Keratinocyte (primary cell): ENCODE data around the gene RFPL2. TPM values are rescaled to one million over a fixed set of nuclear protein-coding genes. Genes with fewer than 3 reads are reported as not detected.

ENCODE experiments used
- DNase-seq: peaks from one replicate; pipeline ENCODE4 v3.0.0-alpha.2; 2011; ENCODE audit warnings: low read depth, missing footprints, low spot score
- FAIRE-seq: peaks from 2 replicates; lab custom pipeline; 2011; peaks lifted over from hg19 to GRCh38; lab: Jason Lieb, UNC
- H2AFZ ChIP-seq: 2 replicates; pipeline ENCODE4 v1.6.0; 2012; ENCODE audit warnings: low read length, control low read depth, inconsistent platforms; ENCODE audit not compliant: control insufficient read depth
- H3K27ac ChIP-seq: 2 replicates; pipeline ENCODE4 v1.5.1; 2011; ENCODE audit warnings: low read length; ENCODE audit not compliant: control insufficient read depth, insufficient read depth
- H3K27me3 ChIP-seq: 3 replicates; pipeline ENCODE4 v1.6.0; 2011; ENCODE audit warnings: low read length; ENCODE audit not compliant: control insufficient read depth, insufficient read depth; ENCODE audit errors: extremely low read depth
- H3K36me3 ChIP-seq, 2 experiments: 2 replicates in 1 of 2; 3 replicates in 1 of 2; pipeline ENCODE4 v1.5.1; 2011; ENCODE audit warnings: low read length in 2 of 2, mild to moderate bottlenecking in 1 of 2; ENCODE audit not compliant: control insufficient read depth in 2 of 2, insufficient read depth in 2 of 2; ENCODE audit errors: extremely low read depth in 1 of 2
- H3K4me1 ChIP-seq: 3 replicates; pipeline ENCODE4 v1.5.1; 2011; ENCODE audit warnings: low read length; ENCODE audit not compliant: control insufficient read depth, insufficient read depth; ENCODE audit errors: extremely low read depth
- H3K4me2 ChIP-seq: 3 replicates; pipeline ENCODE4 v1.6.0; 2011; ENCODE audit warnings: low read depth, low read length; ENCODE audit not compliant: control insufficient read depth, insufficient read depth; ENCODE audit errors: extremely low read depth
- H3K4me3 ChIP-seq, 3 experiments: fragments of 200-600 bp in 1 of 3; sonication (generic) in 1 of 3; 2 replicates in 2 of 3; 3 replicates in 1 of 3; pipeline ENCODE4 v1.5.1; 2011 to 2016; ENCODE audit warnings: low read length in 3 of 3, mild to moderate bottlenecking in 3 of 3, control low read depth in 2 of 3, inconsistent platforms in 1 of 3, low read depth in 1 of 3, mixed read lengths in 1 of 3, mixed run types in 1 of 3, moderate library complexity in 1 of 3; ENCODE audit not compliant: control insufficient read depth in 2 of 3, insufficient read depth in 2 of 3; ENCODE audit errors: extremely low read depth in 1 of 3
- H3K79me2 ChIP-seq: 2 replicates; pipeline ENCODE4 v1.6.0; 2012; ENCODE audit warnings: low read length; ENCODE audit not compliant: control insufficient read depth, insufficient read depth
- H3K9ac ChIP-seq: 3 replicates; pipeline ENCODE4 v1.6.0; 2011; ENCODE audit warnings: low read length; ENCODE audit not compliant: control insufficient read depth, insufficient read depth; ENCODE audit errors: extremely low read depth
- H3K9me1 ChIP-seq: 3 replicates; pipeline ENCODE4 v1.6.0; 2011; ENCODE audit warnings: low read length; ENCODE audit not compliant: control insufficient read depth, insufficient read depth; ENCODE audit errors: extremely low read depth
- H3K9me3 ChIP-seq: 2 replicates; pipeline ENCODE4 v1.5.1; 2012; ENCODE audit warnings: low read depth, low read length; ENCODE audit not compliant: control insufficient read depth
- H4K20me1 ChIP-seq: 3 replicates; pipeline ENCODE4 v1.6.0; 2011; ENCODE audit warnings: low read length; ENCODE audit not compliant: control insufficient read depth, insufficient read depth; ENCODE audit errors: extremely low read depth
- CTCF ChIP-seq, 3 experiments: IDR thresholded peaks in 1 of 3; conservative IDR thresholded peaks in 1 of 3; optimal IDR thresholded peaks in 1 of 3; 2 replicates in 2 of 3; 3 replicates in 1 of 3; pipeline versions ENCODE3 to v1.5.1; 2011; ENCODE audit warnings: low read length in 3 of 3, mild to moderate bottlenecking in 3 of 3, moderate library complexity in 2 of 3, control low read depth in 1 of 3, inconsistent platforms in 1 of 3; ENCODE audit not compliant: insufficient read depth in 2 of 3; ENCODE audit errors: extremely low read depth in 1 of 3
- EZH2 ChIP-seq: IDR thresholded peaks from one replicate; pipeline ENCODE4 v1.6.1; 2012; ENCODE audit warnings: inconsistent platforms, mild to moderate bottlenecking, low read length, moderate library complexity
- dilution Hi-C: fragments of 300-500 bp; cut with MboI; formaldehyde crosslinking; loops from one replicate; pipeline ENCODE4 v1.7.0; 2020; ENCODE audit warnings: low sequenced_read_pairs; ENCODE audit not compliant: extremely low pct_ligation_motif_present
- polyA plus RNA-seq, 5 experiments: library from polyadenylated mRNA; depleted of rRNA in 3 of 5; stranded (reverse) in 3 of 5; stranded (forward) in 1 of 5; unstranded in 1 of 5; fragments of >200 nt; gene quantifications; 1 replicate in 1 of 5; 2 replicates in 3 of 5; 3 replicates in 1 of 5; pipeline versions ENCODE4 v1.2.1 to v1.2.3, GENCODE V29; 2011 to 2012; ENCODE audit warnings: missing spikeins in 2 of 5, low read depth in 1 of 5, low replicate concordance in 1 of 5

The RFPL2 gene
- polyA plus RNA-seq, 1 donor (not counting 4 experiments of a cell fraction or from before 2014, with no cell fraction given): not detected

DNA sequence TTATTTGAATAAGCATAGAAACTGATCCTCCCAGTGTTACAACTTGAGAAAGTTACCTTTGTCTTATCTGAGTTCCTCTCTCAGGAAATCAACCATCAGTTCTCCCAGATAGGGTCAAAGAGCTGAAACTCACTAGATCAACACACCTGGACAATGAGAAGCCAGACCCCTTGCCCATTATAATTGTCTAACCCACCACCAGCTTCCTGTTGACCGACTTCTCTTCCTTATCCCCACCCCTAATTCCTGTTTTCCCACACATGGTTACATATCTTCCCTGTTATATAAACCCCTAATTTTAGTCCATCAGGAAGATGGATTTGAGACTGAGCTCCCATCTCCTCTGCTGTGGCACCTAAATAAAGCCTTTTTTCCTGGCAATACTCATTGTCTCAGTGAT lies 43.4 kb upstream of the RFPL2 start:
- H3K4me2 ChIP-seq: no peak overlapping the region
- no peak for TF ChIP-seq EZH2
- no peak for TF ChIP-seq CTCF (optimal IDR thresholded peaks at IDR 0.05 in 1 of 3, IDR thresholded peaks at IDR 0.05 in 1 of 3, conservative IDR thresholded peaks at IDR 0.05 in 1 of 3; ENCODE audit: extremely low read depth in 1 of 3, insufficient read depth in 2 of 3, low read length in 3 of 3)
- no peak overlapping the region for H3K4me3 ChIP-seq
- H4K20me1 ChIP-seq: no peaks in the 10 kb centered on the region
- no peaks in the 10 kb centered on the region for H3K9me3 ChIP-seq
- no peaks in the 10 kb centered on the region for H3K4me1 ChIP-seq
- H3K79me2 ChIP-seq: no peaks in the 10 kb centered on the region
- no peaks in the 10 kb centered on the region for H3K9me1 ChIP-seq
- no peaks in the 10 kb centered on the region for H3K36me3 ChIP-seq
- no peak overlapping the region for H2AFZ ChIP-seq
- no peak for FAIRE-seq
- dilution Hi-C loops: no loop called here
- H3K27ac ChIP-seq: no peak overlapping the region
- no peaks in the 10 kb centered on the region for H3K27me3 ChIP-seq
- H3K9ac ChIP-seq: no peak overlapping the region
- DNase-seq: no peak

GRCh38 chr22:32246166-32246565 lies 41.3 kb upstream of the RFPL2 start:
- H3K9me3 ChIP-seq: no peaks in the 10 kb centered on the region
- no peaks in the 10 kb centered on the region for H3K27me3 ChIP-seq
- H3K9ac ChIP-seq: no peak overlapping the region

More at GRCh38 chr22:32246166-32246565, 41.3 kb upstream of the RFPL2 start:
- Histone ChIP-seq H3K4me2 (no peak overlapping the region), H3K4me3 (no peak overlapping the region), H3K9me1 (no peaks in the 10 kb centered on the region), H2AFZ (no peak overlapping the region), H3K36me3 (no peaks in the 10 kb centered on the region), H4K20me1 (no peaks in the 10 kb centered on the region), H3K27ac (no peak overlapping the region), H3K79me2 (no peaks in the 10 kb centered on the region), H3K4me1 (no peaks in the 10 kb centered on the region)
- dilution Hi-C loops: no loop called here
- FAIRE-seq (no peak), DNase-seq (no peak)
- no peak for TF ChIP-seq EZH2
- TF ChIP-seq CTCF (optimal IDR thresholded peaks at IDR 0.05 in 1 of 3, IDR thresholded peaks at IDR 0.05 in 1 of 3, conservative IDR thresholded peaks at IDR 0.05 in 1 of 3; ENCODE audit: extremely low read depth in 1 of 3, insufficient read depth in 2 of 3, low read length in 3 of 3): no peak
